HG03342 (cell line): ENCODE data around the gene ZSCAN10.
"Not testable (repeated sequence)": the region's sequence is repeated elsewhere in the genome, so short reads cannot be mapped to it uniquely, and the experiment has no call there.

Experiments used
- ATAC-seq: cut with Tn5 transposase; IDR thresholded peaks from one replicate; pipeline ENCODE4 v1.9.1; 2021; ENCODE audit warnings: mild to moderate bottlenecking, moderate library complexity; ENCODE audit not compliant: unreplicated experiment

The ZSCAN10 gene

DNA sequence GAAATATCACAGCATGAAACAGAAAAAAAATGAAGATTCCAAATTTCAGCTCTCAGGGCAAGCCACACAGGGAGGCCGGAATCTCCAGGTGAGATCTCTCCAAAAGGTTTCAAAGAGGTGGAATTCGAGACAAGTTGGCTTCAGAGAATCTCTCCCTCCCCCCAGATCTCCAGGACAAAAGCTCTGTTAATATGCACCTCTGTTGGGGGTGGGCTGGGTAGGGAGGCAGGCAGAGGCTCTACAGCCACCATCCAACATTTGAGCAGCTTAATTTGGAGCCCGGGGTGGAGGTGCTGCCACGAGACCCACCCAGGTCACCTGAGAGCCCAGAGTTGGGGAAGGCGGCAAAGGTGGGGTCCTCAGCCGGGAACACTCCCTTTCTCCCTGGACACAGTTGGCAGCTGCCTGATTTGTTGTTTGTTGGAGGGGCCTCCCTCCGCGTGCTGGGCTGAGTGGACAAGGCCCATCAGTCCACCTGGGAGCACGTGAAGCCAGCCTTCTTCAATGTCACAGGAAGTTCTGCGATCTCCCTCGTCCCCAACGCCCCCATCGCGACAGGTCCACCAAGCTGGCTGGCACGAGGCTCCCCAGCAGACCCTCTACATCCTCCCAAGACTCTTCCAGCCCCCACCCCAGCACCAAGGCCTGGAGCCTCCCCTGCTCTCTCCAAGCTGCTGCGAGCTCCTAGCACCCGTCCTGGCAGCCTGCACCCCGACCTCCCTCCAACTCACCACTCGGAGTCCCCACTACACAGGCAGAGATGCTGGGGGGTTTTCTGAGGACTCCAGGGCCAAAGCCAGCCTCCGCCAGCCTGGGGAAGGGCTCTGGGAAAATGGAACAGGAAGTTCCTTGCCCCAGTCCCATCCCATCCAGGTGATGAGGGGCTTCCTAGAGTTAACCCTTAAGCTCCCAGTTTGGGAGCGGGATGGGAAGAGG lies at the start of gene ZSCAN10:
ZSCAN10 (minus strand) TSS at position 836 of the 936 bp plus-strand sequence. CDS start 6,357 bp downstream, outside the sequence.
- ATAC-seq = no peak

DNA sequence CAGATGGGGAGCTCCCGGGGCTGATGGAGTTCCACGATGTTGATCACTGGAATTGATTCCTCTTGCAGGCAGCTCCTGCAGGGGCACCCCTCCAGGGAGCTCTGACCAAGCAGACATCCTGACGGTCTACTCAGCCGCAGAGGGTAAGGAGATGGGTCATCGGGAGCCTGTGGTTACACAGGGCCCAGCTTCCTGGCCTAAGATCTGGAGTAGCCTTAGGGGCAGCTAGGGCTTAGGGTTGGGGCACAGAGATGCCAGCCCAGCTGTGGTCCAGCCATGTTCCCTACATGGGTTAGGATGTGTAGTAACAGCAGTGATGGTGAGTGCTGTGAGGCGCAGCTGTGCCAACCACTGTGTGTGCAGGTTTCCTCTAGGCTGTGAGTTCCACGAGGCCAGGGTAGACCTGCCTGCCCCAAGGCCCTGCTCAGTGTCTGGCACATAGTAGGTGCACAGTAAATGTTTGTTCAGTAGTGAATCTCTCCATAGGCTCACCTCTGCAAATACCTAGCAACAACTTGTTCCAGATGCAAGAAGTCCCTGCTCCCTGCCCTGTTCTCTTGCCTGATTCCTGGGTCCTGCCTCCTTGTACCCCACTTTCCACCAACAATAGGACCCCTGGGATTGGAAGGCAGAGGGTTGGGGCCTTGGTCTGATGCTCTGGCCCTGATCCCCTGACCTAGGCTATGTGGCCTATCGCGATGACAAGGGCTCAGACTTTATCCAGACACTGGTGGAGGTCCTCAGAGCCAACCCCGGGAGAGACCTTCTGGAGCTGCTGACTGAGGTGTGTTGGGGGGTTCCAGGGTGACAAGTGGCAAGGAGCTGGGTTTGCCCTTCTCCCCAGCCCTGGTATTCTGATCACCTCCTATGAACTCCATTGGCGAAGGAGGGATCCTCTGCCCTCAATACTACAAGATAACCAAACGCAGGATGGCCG lies 49.4 kb upstream of the ZSCAN10 start:
- no peak for ATAC-seq

DNA sequence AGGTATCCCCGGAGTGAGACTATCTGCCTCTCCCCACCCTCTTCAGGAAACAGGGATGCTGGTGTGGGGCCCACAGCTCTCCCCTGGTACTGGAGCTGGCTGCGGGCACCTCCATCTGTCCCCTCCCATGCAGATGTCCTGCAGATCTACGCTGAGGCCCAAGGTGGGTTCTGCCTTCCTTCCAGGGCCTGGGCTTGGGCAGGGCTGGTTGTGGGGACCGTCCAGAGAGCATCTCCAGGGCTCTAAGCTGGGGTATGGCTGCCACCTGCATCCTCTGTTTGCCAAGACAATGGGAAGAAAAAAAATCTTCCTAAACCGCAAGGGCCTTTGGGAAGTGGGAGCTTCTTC lies 48.6 kb upstream of the ZSCAN10 start:
- ATAC-seq = no peak

GRCh38 chr16:3147046-3147756 lies 48.1 kb upstream of the ZSCAN10 start:
- ATAC-seq = no peak

GRCh38 chr16:3145660-3146059 lies 46.6 kb upstream of the ZSCAN10 start:
- no peak for ATAC-seq

DNA sequence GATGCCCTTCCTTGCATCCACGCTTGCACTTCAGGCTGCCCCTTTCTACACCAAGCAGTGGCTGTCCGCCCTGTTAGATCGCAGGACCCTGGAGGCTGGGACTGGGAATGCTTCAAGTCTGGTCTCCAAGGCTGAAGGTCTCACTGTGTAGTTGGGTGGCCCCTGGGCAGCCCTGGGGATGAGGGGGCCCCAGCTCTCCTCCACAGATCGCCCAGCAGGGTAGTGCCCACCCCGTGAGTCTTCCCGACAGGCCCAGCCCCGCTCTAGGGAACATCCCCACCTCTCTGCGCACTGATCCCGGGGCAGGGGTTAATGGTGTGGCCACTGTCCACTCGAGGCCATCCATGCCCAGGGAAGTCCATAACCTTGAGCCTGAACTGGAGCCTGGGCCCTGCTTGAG lies 46.1 kb upstream of the ZSCAN10 start:
- ATAC-seq = no peak

GRCh38 chr16:3144321-3144983 lies 45.4 kb upstream of the ZSCAN10 start:
- no peak for ATAC-seq

DNA sequence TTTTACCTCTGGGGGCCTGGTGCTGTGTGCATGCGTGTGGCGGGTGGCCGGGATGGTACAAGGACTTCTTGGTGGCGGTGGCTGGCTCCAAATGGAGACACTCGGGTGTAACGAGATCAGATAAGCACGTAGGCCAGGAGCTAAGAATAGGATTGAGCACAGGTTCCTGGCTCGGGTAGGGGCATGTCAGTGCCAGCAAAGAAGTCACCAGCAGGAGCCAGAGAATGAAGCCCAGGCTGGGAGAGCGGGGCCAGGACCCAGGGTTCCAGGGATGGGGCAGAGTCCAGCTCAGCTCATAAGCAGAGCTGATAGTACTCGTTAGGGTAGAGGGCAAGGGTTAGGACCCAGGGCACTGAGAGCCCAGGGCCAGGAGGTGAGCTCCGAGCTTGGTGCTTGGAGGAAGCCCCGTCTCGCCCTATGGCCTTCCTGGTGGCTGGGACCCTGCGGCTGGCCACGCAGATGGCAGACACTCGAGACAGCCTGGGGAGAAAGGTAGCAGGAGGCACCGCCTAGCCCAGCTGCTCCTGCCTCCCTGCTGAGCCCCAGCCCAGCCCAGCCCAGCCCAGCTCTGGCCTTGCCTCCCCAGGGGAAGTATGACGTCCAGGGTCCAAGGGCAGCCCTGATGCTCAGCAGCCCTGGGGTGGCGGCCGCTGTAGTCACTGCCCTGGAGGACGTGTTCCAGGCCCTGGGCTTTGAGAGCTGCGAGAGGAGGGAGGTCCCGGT lies 44.7 kb upstream of the ZSCAN10 start:
- no peak for ATAC-seq

GRCh38 chr16:3143189-3143588 lies 44.1 kb upstream of the ZSCAN10 start:
- no peak for ATAC-seq

DNA sequence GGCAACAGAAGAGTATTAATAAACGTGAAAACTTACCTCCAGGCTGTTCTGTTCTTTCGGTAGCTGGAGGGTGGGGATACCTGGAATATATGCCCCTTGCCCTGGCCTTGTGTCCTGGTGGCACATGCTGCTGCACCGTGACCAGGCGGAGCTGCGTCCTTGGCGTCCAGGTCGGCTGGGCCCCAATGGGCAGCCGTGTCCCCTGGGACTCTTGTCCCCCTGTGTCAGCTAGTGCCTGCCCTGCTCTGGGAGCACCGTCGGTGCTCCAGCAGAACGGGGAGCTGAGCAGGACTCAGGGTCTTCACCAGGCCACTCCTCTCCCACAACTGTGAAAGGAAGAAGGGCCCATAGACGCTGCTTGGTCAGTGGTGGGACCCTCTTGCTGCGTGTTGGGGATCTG lies 43.7 kb upstream of the ZSCAN10 start:
- ATAC-seq = no peak

DNA sequence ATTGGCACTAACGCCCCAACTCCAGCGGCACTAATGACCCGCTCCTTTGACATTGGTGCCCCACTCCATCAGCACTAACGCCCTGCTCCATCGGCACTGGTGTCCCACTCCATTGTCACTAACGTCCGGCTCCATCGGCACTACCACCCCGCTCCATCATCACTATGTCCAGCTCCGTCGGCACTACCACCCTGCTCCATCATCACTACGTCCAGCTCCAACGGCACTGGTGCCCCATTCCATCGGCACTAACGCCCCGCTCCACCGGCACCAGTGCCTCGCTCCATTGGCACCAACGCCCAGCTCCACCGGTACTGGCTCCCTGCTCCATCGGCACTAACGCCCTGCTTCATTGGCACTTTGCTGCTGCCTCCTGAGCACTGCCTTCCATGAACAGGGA lies 43.2 kb upstream of the ZSCAN10 start:
- no peak for ATAC-seq

GRCh38 chr16:3141781-3142311 lies 42.8 kb upstream of the ZSCAN10 start:
- ATAC-seq = no peak

GRCh38 chr16:3140603-3141427 lies 41.7 kb upstream of the ZSCAN10 start:
- no peak for ATAC-seq

- ATAC-seq = not testable (repeated sequence)
Measured at GRCh38 chr16:3139561-3139960, 40.5 kb upstream of the ZSCAN10 start.

GRCh38 chr16:3138823-3139426 lies 39.8 kb upstream of the ZSCAN10 start:
- ATAC-seq = no peak

DNA sequence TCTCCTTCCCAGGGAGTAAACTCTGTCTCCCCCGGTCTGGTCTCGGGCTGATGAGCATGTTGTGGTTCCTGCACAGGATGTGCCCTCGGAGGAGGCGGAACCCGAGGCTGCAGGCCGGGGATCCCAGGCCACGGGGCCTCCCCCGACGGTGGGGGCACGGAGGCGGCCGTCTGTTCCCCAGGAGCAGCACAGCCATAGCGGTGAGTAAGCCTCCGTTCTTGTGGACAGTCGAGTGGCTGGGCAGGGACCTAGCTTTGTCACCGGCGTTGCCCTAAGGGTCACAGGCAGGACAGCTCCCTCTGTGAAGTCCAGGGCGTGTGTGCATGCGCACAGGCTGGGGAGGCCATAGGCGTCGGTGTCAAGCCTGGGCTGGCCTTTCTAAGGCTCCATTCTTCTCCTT lies 39.2 kb upstream of the ZSCAN10 start:
- no peak for ATAC-seq

DNA sequence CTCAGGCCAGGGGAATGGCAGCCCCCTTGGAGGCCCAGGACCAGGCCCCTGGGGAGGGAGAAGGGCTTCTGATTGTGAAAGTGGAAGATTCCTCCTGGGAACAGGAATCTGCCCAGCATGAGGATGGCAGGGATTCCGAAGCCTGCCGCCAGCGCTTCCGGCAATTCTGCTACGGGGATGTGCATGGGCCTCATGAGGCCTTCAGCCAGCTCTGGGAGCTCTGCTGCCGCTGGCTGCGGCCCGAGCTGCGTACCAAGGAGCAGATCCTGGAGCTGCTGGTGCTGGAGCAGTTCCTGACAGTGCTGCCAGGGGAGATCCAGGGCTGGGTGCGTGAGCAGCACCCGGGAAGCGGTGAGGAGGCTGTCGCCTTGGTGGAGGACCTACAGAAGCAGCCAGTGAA lies 38.2 kb upstream of the ZSCAN10 start:
- no peak for ATAC-seq

DNA sequence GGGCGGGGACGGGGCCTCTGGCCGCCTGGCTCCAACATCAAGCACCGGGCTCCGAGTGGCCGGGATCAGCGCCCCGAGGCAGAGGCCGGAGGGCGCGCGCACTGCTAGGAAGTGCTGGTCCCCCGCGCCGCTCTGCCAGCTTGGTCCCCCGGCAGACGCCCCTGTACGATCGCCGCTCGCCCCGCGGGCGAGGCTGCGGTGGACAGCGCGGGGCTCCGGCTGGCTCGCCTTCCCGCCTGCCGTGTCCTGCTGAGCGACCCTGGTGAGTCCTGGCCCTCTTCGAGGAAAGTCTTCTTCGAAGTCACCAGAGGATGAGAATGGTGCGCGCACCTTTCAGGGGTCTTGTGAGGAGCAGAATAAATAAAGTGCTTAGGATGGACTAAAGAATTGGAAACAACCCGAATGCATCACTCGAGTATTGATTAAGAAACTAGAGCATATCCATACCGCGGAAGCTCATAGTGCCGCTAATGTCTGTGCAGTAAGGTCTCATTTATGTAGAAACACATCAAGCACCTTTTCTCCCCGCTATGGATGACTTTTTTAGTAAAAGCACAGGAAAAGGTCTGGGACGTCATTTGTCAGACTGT lies 36.1 kb upstream of the ZSCAN10 start:
- no peak for ATAC-seq
